ENCODE data around the gene PRIMPOL.

DNA sequence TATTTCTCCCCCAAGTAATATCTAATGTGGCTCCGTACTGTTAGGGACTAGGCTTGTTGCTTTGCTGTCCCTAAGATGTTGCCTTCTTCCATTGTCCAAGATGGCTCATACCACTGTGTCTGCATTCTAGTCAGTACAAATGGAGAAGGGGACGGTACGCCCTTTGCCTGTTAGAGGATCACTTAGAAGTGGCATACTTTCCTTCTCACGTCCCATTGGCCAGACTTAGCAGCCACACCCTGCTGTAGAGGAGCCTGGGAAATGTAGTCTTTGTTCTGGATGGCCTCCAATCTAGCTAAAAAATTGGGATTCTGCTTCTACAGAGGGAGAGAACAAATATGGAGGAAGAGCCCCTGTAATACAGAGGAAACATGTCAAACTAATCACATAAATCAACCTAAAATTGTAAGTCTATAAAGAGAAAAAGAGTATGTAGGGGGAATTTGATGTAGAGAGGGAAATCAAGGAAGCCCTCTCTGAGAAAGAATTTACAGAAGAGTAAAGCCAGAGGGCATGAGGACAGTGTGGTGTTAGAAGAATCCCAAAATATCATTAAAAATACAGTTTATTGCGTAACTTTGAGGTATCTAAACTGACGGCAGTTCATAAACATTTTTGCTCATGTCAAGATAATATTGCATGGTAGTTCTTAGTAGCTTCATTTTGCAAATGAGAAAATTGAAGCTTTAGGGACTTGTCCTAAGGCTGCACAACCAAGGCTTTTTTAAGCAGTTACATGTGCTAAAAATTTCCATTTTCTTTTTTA lies 15.1 kb downstream of the PRIMPOL start:
- TF ChIP-seq CTCF (conservative IDR thresholded peaks at IDR 0.05; ENCODE audit: low read depth, low read length) (no peak), EZH2 (IDR thresholded peaks at IDR 0.05; ENCODE audit: low read length, unreplicated experiment) (no peak)
